ENCODE results near the gene PRICKLE3. TPM values are rescaled to one million over a fixed set of nuclear protein-coding genes. Genes with fewer than 3 reads are reported as not detected.

Gene PRICKLE3
- total and polyA plus RNA-seq, 2 donors from 2014 or later, result 3.4 to 11.6 TPM

GRCh38 chrX:49232525-49232924 lies 46.4 kb upstream of the PRICKLE3 start:
- H3K4me1 ChIP-seq (ENCODE audit: control insufficient read depth in 2 of 3, insufficient read depth in 2 of 3, low read depth in 1 of 3, low read length in 3 of 3), result peaks cover 0 to 2% (median 0%) of the 10 kb centered on the region in 3 donors
- H3K36me3 ChIP-seq (ENCODE audit: control insufficient read depth in 2 of 3, insufficient read depth in 3 of 3, low read length in 3 of 3), result no peaks in the 10 kb centered on the region
- FAIRE-seq, result no peak
- no peak overlapping the region for H3K9ac ChIP-seq (ENCODE audit: low read length in 3 of 3)
- TF ChIP-seq CTCF (IDR thresholded peaks at IDR 0.05; ENCODE audit: borderline replicate concordance, extremely low read depth, insufficient read depth), result no peak
- intact Hi-C loops (cut with DNase I), result no loop called here
- H3K4me3 ChIP-seq (ENCODE audit: low read length in 3 of 3), result no peak overlapping the region
- H3K9me3 ChIP-seq (ENCODE audit: control insufficient read depth in 2 of 3, insufficient read depth in 1 of 3, low read length in 3 of 3), result no peaks in the 10 kb centered on the region
- no peak overlapping the region for H3K27ac ChIP-seq (ENCODE audit: low read depth in 2 of 2, low read length in 2 of 2)
- no peak for DNase-seq
- no peaks in the 10 kb centered on the region for H3K27me3 ChIP-seq (ENCODE audit: control insufficient read depth, insufficient read depth, low read length)

GRCh38 chrX:49231333-49232000 lies 45.3 kb upstream of the PRICKLE3 start:
- no peak overlapping the region for H3K27ac ChIP-seq (ENCODE audit: low read depth in 2 of 2, low read length in 2 of 2)

GRCh38 chrX:49230500-49231232 lies 44.5 kb upstream of the PRICKLE3 start:
- Histone ChIP-seq H3K4me3 (ENCODE audit: low read length in 3 of 3) (peak overlapping the region in 2 of 3 donors; percentile 32 to 34), H3K4me1 (ENCODE audit: control insufficient read depth in 2 of 3, insufficient read depth in 2 of 3, low read depth in 1 of 3, low read length in 3 of 3) (no peaks in the 10 kb centered on the region), H3K9ac (ENCODE audit: low read length in 3 of 3) (no peak overlapping the region), H3K27me3 (ENCODE audit: control insufficient read depth, insufficient read depth, low read length) (no peaks in the 10 kb centered on the region), H3K36me3 (ENCODE audit: control insufficient read depth in 2 of 3, insufficient read depth in 3 of 3, low read length in 3 of 3) (no peaks in the 10 kb centered on the region), H3K27ac (ENCODE audit: low read depth in 2 of 2, low read length in 2 of 2) (peak overlapping the region in 1 of 2 donors; percentile 28), H3K9me3 (ENCODE audit: control insufficient read depth in 2 of 3, insufficient read depth in 1 of 3, low read length in 3 of 3) (no peaks in the 10 kb centered on the region)
- DNase-seq (peak; percentile 10 to 91 (median 32)), FAIRE-seq (no peak)
- peak; percentile 0 for TF ChIP-seq CTCF (IDR thresholded peaks at IDR 0.05; ENCODE audit: borderline replicate concordance, extremely low read depth, insufficient read depth)
- intact Hi-C loops (cut with DNase I), result no loop called here

More at GRCh38 chrX:49231333-49232000, 45.3 kb upstream of the PRICKLE3 start:
- Histone ChIP-seq H3K4me1 (ENCODE audit: control insufficient read depth in 2 of 3, insufficient read depth in 2 of 3, low read depth in 1 of 3, low read length in 3 of 3) (no peaks in the 10 kb centered on the region), H3K9me3 (ENCODE audit: control insufficient read depth in 2 of 3, insufficient read depth in 1 of 3, low read length in 3 of 3) (no peaks in the 10 kb centered on the region), H3K4me3 (ENCODE audit: low read length in 3 of 3) (no peak overlapping the region), H3K36me3 (ENCODE audit: control insufficient read depth in 2 of 3, insufficient read depth in 3 of 3, low read length in 3 of 3) (no peaks in the 10 kb centered on the region), H3K9ac (ENCODE audit: low read length in 3 of 3) (no peak overlapping the region), H3K27me3 (ENCODE audit: control insufficient read depth, insufficient read depth, low read length) (no peaks in the 10 kb centered on the region)
- intact Hi-C loops (cut with DNase I), result no loop called here
- no peak for TF ChIP-seq CTCF (IDR thresholded peaks at IDR 0.05; ENCODE audit: borderline replicate concordance, extremely low read depth, insufficient read depth)
- DNase-seq (peak in 1 of 5 donors; percentile 62), FAIRE-seq (no peak)
